Nephron (organoid): ENCODE measurements around the gene RAB3IL1.
A peak's percentile ranks its signal among the peaks of the same experiment; 100 is the strongest.
"Not testable (repeated sequence)": the region's sequence is repeated elsewhere in the genome, so short reads cannot be mapped to it uniquely, and the experiment has no call there.

Source experiments
- H3K27ac Mint-ChIP-seq, 3 experiments: 2 replicates each; pipeline ENCODE4 v1.8.0; 2020; ENCODE audit warnings: mixed read lengths in 3 of 3, mild to moderate bottlenecking in 2 of 3, moderate library complexity in 1 of 3
- H3K27me3 Mint-ChIP-seq: 2 replicates; pipeline ENCODE4 v1.8.0; 2021; ENCODE audit warnings: low read depth, mild to moderate bottlenecking, moderate library complexity, mixed read lengths
- H3K36me3 Mint-ChIP-seq: 2 replicates; pipeline ENCODE4 v1.8.0; 2020; ENCODE audit warnings: low read depth, mixed read lengths
- H3K4me1 Mint-ChIP-seq: 2 replicates; pipeline ENCODE4 v1.8.0; 2020; ENCODE audit warnings: mixed read lengths
- H3K4me3 Mint-ChIP-seq, 3 experiments: 2 replicates each; pipeline ENCODE4 v1.8.0; 2020; ENCODE audit warnings: mild to moderate bottlenecking in 3 of 3, mixed read lengths in 3 of 3, moderate library complexity in 2 of 3
- H3K9me3 Mint-ChIP-seq: 2 replicates; pipeline ENCODE4 v1.8.0; 2020; ENCODE audit warnings: mixed read lengths
- TF ChIP-seq, protein P1 (sequence below), 3 experiments: fragments of 200-600 bp; sonication (generic); IDR thresholded peaks; one replicate each; pipeline ENCODE4 v1.5.0; 2021; ENCODE audit warnings: antibody characterized with exemption in 3 of 3; ENCODE audit not compliant: unreplicated experiment in 3 of 3

RAB3IL1 gene

GRCh38 chr11:61954106-61954850, 36.9 kb upstream of the RAB3IL1 start:
- Mint-ChIP-seq H3K9me3 (no peaks in the 10 kb centered on the region), H3K4me3 (peak overlapping the region in 2 of 3 experiments; percentile 72 to 75), H3K36me3 (peaks cover 15% of the 10 kb centered on the region), H3K4me1 (peaks cover 6% of the 10 kb centered on the region), H3K27me3 (peaks cover 12% of the 10 kb centered on the region), H3K27ac (peak overlapping the region in 2 of 3 experiments; percentile 65 to 76)
- TF ChIP-seq, protein P1, sequence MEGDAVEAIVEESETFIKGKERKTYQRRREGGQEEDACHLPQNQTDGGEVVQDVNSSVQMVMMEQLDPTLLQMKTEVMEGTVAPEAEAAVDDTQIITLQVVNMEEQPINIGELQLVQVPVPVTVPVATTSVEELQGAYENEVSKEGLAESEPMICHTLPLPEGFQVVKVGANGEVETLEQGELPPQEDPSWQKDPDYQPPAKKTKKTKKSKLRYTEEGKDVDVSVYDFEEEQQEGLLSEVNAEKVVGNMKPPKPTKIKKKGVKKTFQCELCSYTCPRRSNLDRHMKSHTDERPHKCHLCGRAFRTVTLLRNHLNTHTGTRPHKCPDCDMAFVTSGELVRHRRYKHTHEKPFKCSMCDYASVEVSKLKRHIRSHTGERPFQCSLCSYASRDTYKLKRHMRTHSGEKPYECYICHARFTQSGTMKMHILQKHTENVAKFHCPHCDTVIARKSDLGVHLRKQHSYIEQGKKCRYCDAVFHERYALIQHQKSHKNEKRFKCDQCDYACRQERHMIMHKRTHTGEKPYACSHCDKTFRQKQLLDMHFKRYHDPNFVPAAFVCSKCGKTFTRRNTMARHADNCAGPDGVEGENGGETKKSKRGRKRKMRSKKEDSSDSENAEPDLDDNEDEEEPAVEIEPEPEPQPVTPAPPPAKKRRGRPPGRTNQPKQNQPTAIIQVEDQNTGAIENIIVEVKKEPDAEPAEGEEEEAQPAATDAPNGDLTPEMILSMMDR (IDR thresholded peaks at IDR 0.05; ENCODE audit: unreplicated experiment in 3 of 3): no peak

DNA sequence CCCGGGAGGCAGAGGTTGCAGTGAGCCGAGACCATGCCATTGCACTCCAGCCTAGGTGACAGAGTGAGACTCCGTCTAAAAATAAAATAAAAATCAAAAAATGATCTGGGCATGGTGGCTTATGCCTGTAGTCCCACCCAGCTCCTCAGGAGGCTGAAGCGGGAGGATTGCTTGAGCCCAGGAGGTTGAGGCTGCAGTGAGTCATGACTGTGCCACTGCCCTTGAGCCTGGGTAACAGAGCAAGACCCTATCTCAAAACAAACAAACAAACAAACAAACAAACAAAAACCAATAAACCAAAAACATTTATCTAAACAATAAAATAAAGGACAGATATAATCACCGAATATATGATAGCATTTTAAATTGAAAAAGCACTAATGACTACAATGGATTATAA, 36.3 kb upstream of the RAB3IL1 start:
- peaks cover 12% of the 10 kb centered on the region for H3K27me3 Mint-ChIP-seq
- peaks cover 10% of the 10 kb centered on the region for H3K4me1 Mint-ChIP-seq
- H3K36me3 Mint-ChIP-seq, H3K9me3 Mint-ChIP-seq: not testable (repeated sequence)
- peak overlapping the region in 1 of 3 experiments; percentile 46 for H3K4me3 Mint-ChIP-seq
- peak overlapping the region in 2 of 3 experiments; percentile 65 to 76 for H3K27ac Mint-ChIP-seq

DNA sequence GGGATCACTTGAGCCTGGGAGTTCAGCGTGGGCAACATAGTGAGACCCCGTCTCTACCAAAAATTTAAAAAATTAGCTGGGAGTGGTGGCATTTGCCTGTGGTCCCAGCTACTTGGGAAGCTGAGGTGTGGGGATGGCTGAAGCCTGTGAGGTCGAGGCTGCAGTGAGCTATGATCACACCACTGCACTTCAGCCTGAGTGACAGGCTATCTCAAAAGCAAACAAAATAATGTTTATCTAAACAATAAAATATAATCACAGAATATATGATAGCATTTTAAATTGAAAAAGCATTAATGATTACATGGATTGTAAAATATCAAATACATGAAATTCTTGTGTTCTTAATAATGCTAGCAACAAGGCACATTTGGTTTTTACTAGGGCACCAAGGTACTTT, 35.5 kb upstream of the RAB3IL1 start:
- Mint-ChIP-seq H3K4me1 (peaks cover 11% of the 10 kb centered on the region), H3K27me3 (peaks cover 12% of the 10 kb centered on the region), H3K9me3 (no peaks in the 10 kb centered on the region), H3K36me3 (peaks cover under 1% of the 10 kb centered on the region), H3K27ac (no peak overlapping the region), H3K4me3 (no peak overlapping the region)
- TF ChIP-seq, protein P1 (IDR thresholded peaks at IDR 0.05; ENCODE audit: unreplicated experiment in 3 of 3): no peak

GRCh38 chr11:61951484-61952135, 34.2 kb upstream of the RAB3IL1 start:
- H3K27ac Mint-ChIP-seq: no peak overlapping the region
- H3K9me3 Mint-ChIP-seq: no peaks in the 10 kb centered on the region
- TF ChIP-seq, protein P1 (IDR thresholded peaks at IDR 0.05; ENCODE audit: unreplicated experiment in 3 of 3): no peak
- no peaks in the 10 kb centered on the region for H3K36me3 Mint-ChIP-seq
- H3K27me3 Mint-ChIP-seq: peaks cover 12% of the 10 kb centered on the region
- peaks cover 23% of the 10 kb centered on the region for H3K4me1 Mint-ChIP-seq
- no peak overlapping the region for H3K4me3 Mint-ChIP-seq

DNA sequence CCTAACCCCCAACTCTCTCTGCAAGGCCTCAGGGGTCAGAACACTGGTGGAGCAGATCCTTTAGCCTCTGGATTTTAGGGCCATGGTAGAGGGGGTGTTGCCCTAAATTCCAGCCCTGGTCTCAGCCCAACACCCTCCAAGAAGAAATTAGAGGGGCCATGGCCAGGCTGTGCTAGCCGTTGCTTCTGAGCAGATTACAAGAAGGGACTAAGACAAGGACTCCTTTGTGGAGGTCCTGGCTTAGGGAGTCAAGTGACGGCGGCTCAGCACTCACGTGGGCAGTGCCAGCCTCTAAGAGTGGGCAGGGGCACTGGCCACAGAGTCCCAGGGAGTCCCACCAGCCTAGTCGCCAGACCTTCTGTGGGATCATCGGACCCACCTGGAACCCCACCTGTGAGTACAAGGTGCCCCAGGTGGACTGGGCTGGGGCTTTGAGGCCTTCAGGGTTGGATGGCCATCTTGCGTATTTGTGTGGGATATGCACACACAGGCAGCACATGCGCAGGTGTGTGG, 32.7 kb upstream of the RAB3IL1 start, which contains the start of gene BEST1:
Gene BEST1 (plus strand): TSS at position 317 of the 513 bp plus-strand sequence. CDS start 1,456 bp downstream, outside the sequence.
- Mint-ChIP-seq H3K4me1 (peaks cover 23% of the 10 kb centered on the region), H3K36me3 (no peaks in the 10 kb centered on the region), H3K9me3 (no peaks in the 10 kb centered on the region), H3K27me3 (peaks cover 4% of the 10 kb centered on the region), H3K4me3 (no peak within 1 kb of the TSS), H3K27ac (peak within 1 kb of the TSS; percentile 31 to 53 (median 40))
- TF ChIP-seq, protein P1 (IDR thresholded peaks at IDR 0.05; ENCODE audit: unreplicated experiment in 3 of 3): no peak
